ENCODE data around the gene PPP1CA.
A peak's percentile ranks its signal among the peaks of the same experiment; 100 is the strongest.
"Not testable (repeated sequence)": the region's sequence is repeated elsewhere in the genome, so short reads cannot be mapped to it uniquely, and the experiment has no call there.

PPP1CA gene

DNA sequence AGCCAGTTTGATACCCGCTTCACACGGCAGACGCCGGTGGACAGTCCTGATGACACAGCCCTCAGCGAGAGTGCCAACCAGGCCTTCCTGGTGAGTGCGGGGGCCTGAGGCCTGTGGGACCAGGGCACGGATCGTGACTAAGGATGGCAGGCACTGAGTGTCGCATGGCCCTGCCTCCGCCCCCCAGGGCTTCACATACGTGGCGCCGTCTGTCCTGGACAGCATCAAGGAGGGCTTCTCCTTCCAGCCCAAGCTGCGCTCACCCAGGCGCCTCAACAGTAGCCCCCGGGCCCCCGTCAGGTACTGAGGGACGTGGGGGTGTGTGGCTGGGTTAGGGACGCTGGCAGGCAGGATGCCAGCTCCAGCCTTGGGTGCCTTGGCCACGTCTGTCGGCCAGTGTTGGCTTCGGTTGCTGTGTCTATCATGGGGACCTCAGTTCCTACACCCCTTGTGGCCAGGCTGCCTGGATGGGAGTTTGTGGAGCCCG is 32.8 kb upstream of the PPP1CA start:
- DNase-seq: no peak

DNA sequence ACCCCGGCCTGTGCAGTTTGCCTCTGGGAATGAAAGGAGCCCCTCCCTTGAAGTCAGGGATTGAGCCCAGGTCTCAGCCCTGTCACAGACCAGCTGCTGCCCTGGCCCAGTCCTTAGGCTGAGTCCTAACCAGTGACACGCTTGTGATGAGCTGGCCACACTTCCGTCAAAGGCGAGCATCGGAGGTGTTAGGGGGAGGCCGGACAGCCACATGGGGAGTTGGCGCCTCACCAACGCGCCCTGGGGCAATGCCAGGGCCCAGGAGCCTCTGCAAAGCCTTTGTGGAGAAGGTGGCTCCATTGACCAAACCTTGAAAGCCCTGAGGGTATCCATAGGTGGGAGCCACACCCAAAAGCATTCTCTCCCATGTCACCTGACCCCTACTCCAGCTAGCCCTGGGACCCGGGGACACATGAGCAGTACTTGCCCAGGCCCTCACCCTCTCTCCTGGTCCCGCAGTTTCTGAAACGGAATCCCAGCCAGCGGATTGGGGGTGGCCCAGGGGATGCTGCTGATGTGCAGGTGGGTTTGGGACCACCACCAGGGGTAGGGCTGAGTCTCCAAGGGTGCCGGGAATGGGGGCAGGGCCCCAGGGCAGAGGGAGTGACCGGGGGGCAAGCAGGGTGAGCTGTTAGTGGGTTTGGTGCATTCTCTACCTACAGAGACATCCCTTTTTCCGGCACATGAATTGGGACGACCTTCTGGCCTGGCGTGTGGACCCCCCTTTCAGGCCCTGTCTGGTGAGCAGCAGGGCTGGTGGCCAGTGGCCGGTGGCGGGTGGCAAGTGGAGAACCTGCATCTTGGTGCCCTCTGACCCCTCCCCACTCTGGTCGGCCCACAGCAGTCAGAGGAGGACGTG is 32.1 kb upstream of the PPP1CA start:
- DNase-seq: no peak

DNA sequence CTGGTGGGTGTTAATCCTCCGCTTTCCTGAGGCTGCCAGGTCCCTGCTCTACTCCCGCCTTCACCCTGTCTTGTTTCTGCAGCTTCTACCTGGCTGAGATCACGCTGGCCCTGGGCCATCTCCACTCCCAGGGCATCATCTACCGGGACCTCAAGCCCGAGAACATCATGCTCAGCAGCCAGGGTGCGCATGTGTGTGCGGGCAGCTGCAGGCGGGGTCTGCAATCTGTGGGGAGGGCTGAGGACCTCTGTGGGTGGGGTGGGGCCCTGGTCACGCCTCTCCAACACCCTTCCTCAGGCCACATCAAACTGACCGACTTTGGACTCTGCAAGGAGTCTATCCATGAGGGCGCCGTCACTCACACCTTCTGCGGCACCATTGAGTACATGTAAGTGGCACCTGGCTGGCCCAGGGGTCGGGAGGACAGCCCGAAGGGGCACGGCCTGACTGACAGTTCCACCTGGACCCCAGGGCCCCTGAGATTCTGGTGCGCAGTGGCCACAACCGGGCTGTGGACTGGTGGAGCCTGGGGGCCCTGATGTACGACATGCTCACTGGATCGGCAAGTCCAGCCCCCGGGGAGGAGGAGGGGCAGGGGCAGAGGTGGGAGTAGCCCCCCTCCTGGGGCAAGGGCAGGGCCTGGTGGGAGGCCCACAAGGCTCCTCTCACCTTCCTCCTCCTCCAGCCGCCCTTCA is 31.1 kb upstream of the PPP1CA start:
- no peak for DNase-seq

DNA sequence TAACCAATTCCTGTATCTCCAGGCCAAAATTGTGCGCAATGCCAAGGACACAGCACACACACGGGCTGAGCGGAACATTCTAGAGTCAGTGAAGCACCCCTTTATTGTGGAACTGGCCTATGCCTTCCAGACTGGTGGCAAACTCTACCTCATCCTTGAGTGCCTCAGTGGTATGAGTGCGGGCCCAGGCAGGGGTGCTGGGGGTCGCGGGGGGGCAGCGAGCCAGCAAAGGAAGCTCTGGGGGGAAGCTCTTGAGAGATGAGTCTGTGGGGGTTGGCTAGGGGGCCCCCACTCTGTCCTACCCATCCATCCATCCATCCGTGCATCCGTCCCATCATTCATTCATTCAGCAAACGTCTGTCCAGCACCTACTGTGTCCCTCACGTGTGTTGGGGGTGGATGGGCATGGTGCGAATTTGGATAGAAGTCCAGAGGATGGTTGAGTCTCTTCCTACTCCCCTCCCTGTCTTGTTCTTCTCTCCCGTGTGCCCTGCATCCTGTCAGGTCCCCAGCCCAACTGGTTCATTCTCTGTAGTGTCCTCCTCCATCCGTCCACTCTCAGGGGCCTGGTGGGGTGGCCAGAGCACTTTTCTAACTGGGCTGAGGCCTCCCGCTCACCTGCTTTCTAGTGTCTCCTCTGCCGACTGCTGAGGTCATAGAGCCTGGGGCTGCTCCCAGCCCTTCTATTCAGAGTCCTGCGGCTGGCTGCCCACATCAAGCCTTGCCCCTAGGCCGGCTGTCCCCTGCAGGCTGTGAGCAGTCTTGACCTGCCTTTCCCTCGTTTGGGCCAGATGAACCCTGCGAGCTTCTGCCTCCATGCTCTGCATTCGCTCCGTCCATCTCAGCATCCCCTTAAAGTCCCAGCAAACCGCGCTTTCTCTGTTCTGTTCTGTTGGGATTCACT is 29.9 kb upstream of the PPP1CA start:
- DNase-seq: no peak

DNA sequence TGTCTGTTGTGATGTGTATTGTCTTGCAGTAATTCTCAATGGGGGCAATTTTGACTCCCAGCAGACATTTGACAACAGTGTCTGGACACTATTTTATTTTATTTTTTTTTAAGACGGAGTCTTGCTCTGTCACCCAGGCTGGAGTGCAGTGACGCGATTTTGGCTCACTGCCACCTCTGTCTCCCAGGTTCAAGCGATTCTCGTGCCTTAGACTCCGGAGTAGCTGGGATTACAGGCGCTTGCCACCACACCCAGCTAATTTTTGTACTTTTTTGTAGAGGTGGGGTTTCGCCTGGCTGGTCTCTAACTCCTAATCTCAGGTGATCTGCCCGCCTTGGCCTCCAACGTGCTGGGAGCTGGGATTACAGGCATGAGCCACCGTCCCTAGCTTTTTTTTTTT is 28.1 kb upstream of the PPP1CA start:
- DNase-seq: no peak

DNA sequence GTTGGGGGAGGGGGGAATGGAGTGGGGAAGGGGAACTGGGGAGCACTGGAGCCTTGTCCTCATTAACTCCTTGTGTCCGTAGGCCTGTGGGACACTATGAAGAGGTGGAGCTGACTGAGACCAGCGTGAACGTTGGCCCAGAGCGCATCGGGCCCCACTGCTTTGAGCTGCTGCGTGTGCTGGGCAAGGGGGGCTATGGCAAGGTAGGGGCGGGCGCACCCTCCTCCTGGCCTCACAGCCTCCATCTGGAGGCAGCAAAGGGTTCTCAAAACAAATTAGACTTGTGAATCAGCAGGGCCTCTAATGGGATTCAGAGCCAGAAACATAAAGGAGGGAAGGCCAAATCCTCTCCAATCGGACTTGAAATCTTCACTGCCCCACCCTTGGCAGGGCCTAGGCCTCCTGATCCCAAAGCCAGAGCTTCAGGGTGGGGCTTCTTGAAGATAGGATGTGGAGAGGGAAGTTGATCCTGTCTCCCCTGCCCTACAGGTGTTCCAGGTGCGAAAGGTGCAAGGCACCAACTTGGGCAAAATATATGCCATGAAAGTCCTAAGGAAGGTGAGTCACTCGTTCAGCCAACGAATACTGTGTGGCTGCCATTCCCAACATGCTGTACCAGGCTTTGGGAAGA is 27.5 kb upstream of the PPP1CA start:
- no peak for DNase-seq

DNA sequence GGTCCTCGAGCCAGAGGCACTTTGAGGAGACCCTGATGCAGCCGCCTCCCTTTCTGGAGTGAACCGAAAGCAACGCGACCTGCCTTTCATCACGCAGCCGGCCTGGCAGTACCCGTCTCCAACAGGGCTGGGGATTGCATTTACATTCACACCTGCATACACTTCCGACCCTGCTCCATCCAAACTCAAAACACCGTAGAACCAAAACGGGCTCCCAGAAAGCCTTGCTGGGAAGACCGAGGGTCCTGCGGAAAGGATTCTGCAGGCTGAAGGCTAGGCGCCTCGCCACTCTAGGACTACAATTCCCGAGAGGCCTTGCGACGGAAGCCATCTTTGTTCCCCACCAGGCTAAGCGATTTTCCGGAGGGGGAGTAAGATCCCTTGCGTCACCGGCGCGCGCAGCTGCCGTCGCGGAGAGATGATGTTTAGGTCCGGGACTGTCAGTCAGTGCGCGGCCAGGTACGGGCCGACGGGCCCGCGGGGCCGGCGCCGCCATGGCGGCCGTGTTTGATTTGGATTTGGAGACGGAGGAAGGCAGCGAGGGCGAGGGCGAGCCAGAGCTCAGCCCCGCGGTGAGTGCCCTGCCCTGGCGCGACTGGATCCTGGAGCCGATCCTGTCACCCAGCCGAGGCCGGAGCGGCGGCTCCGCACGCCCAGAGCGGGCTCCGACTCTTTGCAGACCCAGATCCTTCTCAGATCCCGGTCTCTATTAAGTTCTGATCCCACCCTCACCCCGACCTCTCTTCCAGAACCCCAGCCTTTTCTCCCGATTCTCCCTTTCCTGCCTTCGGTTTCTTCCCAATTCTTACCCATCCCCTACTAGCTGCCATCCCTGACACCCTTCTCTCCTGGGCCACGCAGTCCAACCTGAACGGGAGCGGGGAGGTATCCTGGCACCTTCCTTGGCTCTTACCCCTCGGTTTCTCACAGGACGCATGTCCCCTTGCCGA is 26.7 kb upstream of the PPP1CA start, which contains the start of gene RPS6KB2:
RPS6KB2 (plus strand) TSS at position 443 of the 950 bp plus-strand sequence; CDS start at position 495, 52 bp downstream.
- peak; percentile 98 to 99 for DNase-seq

DNA sequence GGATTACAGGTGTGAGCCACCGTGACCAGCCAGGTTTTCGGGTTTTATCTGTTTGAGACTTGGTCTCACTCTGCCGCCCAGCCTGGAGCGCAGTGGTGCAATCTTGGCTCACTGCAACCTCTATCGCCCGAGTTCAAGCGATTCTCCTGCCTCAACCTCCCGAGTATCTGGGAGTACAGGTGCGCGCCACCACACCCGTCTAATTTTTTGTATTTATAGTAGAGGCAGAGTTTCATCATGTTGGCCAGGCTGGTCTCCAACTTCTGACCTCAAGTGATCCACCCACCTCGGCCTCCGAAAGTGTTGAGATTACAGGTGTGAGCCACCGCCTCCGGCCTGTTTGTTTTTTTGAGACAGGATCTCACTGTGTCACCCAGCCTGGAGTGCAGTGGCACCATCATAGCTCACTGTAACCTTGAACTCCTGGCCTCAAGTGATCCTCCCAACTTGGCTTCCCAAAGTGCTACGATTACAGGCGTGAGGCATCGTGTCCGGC is 25.8 kb upstream of the PPP1CA start:
- not testable (repeated sequence) for DNase-seq

DNA sequence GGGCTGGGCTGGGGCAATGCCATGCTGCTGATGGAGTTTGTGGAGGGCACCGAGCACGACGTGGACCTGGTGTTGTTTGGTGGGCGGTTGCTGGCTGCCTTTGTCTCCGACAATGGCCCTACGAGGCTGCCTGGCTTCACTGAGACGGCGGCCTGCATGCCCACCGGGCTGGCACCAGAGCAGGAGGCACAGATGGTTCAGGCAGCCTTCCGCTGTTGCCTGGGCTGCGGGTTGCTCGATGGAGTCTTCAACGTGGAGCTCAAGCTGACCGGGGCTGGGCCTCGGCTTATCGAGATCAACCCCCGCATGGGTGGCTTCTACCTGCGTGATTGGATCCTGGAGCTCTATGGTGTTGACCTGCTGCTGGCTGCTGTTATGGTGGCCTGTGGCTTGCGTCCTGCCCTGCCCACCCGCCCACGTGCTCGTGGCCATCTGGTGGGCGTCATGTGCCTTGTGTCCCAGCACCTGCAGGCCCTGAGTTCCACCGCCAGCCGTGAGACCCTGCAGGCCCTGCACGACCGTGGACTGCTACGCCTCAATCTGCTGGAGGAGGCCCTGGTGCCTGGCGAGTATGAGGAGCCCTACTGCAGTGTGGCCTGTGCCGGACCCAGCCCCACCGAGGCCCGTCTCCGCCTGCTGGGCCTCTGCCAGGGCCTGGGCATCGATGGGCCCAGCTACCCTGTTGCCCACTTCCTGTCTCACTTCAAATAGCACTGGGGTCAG is 22.4 kb upstream of the PPP1CA start:
- no peak for DNase-seq

DNA sequence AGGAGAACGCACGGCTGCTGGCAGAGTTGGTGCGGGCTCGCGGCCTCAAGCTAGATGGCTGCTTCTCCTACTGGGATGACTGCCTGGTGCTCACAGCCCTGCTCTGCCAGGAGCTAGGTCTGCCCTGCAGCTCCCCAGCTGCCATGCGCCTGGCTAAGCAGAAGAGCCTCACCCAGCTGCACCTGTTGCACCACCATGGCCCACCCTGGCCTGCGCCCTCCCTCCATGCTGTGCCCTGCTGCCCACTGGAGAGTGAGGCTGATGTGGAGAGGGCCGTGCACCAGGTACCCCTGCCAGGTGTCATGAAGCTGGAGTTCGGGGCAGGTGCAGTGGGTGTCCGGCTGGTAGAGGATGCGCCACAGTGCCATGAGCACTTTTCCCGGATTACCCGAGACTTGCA is 21.8 kb upstream of the PPP1CA start:
- DNase-seq: no peak

DNA sequence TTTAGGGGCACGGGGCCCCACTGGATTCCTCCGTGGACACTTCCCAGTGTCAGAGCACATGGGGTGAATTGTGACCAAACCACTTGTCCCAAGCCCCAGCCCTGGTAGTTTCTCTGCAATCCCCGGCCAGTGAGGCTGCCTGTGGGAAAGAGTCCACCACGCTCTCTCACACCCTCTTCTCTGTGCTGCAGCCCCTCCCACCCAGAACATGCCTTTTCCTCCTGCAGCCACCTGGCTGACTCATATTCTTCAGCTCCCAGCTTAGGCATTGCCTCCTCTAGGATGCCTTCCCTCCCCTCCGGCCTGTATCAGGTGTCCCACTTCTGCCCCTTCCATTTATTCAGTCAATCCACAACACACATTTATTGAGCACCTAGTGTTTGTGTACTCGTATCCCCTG is 21.2 kb upstream of the PPP1CA start:
- DNase-seq: no peak

DNA sequence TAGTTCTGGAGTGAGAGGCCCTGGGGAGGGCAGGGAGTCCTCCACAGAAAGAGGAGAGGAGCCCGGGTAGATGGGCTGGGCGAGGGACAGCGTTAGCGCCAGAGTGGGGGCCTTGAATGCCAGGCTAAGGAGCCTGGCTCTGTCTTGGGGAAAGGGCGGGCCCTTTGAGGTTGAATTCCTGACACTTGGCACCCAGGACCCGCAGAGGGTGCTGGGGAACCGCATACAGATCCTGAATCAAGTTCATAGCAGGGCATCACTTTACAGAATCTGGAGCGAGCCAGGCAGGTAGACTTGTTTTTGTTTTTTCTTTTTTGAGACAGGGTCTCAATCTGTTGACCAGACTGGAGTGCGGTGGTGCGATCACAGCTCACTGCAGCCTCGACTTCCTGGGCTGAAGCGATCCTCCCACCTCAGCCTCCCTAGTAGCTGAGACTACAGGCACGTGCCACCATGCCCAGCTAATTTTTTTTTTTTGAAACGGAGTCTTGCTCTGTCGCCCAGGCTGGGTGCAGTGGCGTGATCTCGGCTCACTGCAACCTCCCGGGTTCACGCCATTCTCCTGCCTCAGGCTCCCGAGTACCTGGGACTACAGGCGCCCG is 19.9 kb upstream of the PPP1CA start:
- DNase-seq: no peak

DNA sequence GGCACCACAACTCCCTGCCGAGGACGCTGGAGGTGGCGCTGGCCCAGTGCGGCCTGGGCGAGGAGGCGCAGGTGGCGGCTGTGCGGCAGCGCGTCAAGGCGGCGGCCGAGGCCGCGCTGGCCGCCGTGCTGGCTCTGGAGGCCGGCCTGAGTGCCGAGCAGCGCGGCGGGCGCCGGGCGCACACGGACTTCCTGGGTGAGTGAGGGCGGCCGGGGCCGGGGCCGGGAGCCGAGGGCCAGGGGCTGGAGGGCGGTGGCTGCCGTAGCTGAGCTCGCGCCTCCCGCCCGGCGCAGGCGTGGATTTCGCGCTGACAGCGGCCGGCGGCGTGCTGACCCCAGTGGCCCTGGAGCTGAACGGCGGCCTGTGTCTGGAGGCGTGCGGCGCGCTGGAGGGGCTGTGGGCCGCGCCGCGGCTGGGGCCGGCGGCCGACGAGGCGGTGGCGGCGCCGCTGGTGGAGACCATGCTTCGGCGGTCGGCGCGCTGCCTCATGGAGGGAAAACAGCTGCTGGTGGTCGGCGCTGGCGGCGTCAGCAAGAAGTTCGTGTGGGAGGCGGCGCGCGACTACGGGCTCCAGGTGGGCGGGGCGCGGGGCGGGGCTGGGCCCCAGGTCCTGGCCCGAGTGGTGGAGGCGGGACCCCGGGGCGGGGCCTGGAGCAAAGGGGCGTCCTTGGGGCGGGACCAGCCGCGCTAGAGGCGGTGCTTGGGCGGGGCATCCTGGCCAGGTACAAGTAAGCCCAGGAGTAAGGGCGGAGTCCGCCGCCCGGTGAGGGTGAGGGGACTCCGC is 19.2 kb upstream of the PPP1CA start:
- DNase-seq: peak; percentile 97 to 100

DNA sequence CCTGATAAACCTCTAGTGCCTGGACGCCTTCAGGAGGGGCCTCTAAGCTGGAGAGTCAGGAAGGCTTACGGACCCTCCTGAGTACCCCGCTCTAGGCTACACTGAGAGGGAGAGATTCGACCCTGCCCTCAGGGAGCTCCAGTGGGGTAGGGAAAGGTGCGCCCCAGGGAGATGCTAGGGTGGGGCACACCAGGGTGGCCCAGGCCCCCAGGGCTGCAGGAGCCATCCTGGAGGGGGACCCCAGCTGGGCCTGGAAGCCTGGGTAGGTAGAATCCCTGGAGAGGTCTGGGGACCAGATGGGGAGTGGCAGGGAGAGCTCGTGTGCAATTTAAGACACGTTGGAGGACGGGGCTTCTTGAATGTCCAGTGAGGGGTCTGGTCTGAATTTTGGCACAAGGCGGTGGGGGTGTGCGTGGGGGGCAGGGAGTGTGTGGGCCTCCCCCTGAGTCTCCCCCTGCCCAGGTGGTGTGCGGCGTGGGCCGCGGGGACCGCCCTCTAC is 18.5 kb upstream of the PPP1CA start:
- DNase-seq: no peak

DNA sequence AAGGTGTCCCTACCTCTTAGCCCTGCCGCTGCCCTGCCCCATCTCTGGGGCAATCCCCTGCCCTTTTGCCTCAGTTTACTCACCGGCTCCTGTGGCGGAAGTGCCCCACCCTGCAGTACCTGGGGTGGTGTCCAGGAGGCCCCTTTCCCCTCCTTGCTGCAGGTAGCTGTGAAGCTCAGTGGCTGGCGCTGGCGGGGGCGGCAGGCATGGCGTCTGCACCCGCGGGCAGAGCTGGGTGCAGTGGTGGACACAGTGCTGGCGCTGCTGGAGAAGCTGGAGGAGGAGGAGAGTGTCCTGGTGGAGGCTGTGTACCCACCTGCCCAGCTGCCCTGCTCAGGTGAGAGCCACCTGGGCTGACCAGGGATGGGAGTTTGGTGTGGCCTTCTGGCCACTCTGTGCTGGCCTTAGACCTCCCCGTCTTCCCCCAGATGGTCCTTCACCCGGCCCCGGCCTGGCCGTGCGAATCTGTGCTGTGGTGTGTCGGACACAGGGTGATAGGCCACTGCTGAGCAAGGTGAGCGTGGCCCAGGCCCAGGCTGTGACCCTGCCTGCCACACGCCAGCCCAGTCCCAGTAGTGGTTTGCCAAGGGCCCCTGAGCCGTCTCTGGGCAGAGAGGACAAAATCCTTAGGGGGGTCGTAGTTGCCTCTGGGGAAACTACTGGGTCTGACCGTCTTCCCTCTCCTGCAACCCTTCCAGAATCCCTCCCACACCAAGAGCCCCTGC is 17.8 kb upstream of the PPP1CA start:
- no peak for DNase-seq

DNA sequence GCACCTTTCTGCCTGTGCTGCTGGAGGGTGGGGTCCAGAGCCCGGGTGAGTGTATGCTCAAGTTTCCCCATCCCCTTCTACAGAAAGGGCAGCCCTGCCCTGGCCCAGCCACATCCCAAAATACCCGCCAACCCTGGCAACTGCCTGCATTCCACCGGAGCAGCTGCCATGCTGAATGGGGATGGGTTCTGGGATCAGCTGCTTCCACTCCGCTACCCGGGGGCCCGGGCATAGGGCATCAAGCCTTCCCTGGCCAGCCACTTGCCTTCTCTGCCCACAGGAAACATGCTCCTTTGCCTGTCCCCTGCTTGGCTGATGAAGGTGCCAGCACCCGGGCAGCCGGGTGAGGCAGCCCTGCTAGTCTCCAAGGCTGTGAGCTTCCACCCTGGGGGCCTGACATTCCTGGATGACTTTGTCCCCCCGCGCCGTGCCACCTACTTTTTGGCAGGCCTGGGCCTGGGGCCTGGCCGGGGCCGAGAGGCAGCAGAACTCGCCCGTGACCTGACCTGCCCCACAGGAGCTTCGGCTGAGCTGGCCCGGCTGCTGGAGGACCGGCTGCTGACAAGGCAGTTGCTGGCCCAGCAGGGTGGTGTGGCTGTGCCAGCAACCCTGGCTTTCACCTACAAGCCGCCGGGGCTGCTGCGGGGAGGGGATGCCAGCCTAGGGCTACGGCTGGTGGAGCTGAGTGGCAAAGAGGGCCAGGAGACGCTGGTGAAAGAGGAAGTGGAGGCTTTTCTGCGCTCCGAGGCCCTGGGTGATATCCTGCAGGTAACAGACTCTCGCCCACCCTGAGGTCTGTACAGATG is 17.0 kb upstream of the PPP1CA start:
- DNase-seq: no peak

DNA sequence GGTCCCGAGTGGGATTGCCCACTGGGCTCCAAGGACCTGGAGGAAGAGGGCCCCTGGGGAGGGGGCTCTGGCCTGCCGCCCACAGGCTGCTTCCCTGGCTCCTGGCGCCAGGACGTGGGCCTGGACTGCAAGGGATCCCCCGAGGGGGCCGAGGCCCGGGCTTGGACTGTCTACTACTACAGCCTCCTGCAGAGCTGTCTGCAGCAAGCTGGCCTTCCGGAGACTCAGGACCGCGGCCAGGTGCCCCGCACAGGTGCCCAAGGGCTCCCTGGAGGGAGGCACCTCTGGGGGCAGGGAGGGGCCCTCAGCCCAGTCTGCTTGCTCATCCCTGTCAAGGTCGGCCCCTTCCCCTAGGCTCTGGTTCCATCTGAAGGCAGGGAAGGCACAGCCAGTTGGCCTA is 15.8 kb upstream of the PPP1CA start:
- no peak for DNase-seq
